H9 (cell line): ENCODE measurements around the gene NECTIN4. TPM values are rescaled to one million over a fixed set of nuclear protein-coding genes. Genes with fewer than 3 reads are reported as not detected.

Source experiments
- DNase-seq: peaks from one replicate; pipeline ENCODE4 v3.0.0-alpha.2; 2017
- H2AFZ ChIP-seq: one replicate; pipeline ENCODE4 v1.6.1; 2013; ENCODE audit warnings: mild to moderate bottlenecking, low read length, control low read depth, moderate library complexity
- H2AK5ac ChIP-seq: 2 replicates; pipeline ENCODE4 v1.6.1; 2013; ENCODE audit warnings: low read length, control low read depth, mixed read lengths; ENCODE audit not compliant: insufficient read length
- H2BK120ac ChIP-seq: one replicate; pipeline ENCODE4 v1.6.1; 2013; ENCODE audit warnings: low read depth, mild to moderate bottlenecking, low read length, control low read depth, inconsistent platforms; ENCODE audit not compliant: poor library complexity, severe bottlenecking
- H2BK12ac ChIP-seq: 2 replicates; pipeline ENCODE4 v1.6.1; 2013; ENCODE audit warnings: low read length, control low read depth, mixed read lengths, low read depth; ENCODE audit not compliant: insufficient read length
- H2BK15ac ChIP-seq: 2 replicates; pipeline ENCODE4 v1.6.1; 2013; ENCODE audit warnings: low read depth, low read length, control low read depth
- H2BK20ac ChIP-seq: one replicate; pipeline ENCODE4 v1.6.1; 2013; ENCODE audit warnings: low read depth, mild to moderate bottlenecking, low read length, control low read depth, inconsistent platforms; ENCODE audit not compliant: poor library complexity, severe bottlenecking
- H2BK5ac ChIP-seq: 2 replicates; pipeline ENCODE4 v1.6.1; 2013; ENCODE audit warnings: low read length, control low read depth, mixed read lengths; ENCODE audit not compliant: insufficient read length
- H3K14ac ChIP-seq: 2 replicates; pipeline ENCODE4 v1.6.1; 2013; ENCODE audit warnings: low read length, control low read depth; ENCODE audit not compliant: insufficient read depth
- H3K18ac ChIP-seq: 2 replicates; pipeline ENCODE4 v1.6.1; 2013; ENCODE audit warnings: low read depth, mild to moderate bottlenecking, mixed read lengths, low read length, control low read depth; ENCODE audit not compliant: insufficient read length
- H3K23ac ChIP-seq: 2 replicates; pipeline ENCODE4 v1.6.1; 2013; ENCODE audit warnings: low read length, control low read depth, mixed read lengths, low read depth; ENCODE audit not compliant: insufficient read length
- H3K23me2 ChIP-seq: 2 replicates; pipeline ENCODE4 v1.6.1; 2013; ENCODE audit warnings: low read depth, mild to moderate bottlenecking, mixed read lengths, low read length, control low read depth; ENCODE audit not compliant: insufficient read length, poor library complexity, severe bottlenecking
- H3K27ac ChIP-seq: 2 replicates; pipeline ENCODE4 v1.5.1; 2013; ENCODE audit warnings: low read length, control low read depth, mixed read lengths, low read depth; ENCODE audit not compliant: insufficient read length
- H3K27me3 ChIP-seq: 2 replicates; pipeline ENCODE4 v1.6.1; 2013; ENCODE audit warnings: low read length, control low read depth, inconsistent platforms; ENCODE audit not compliant: insufficient read depth
- H3K4ac ChIP-seq: 2 replicates; pipeline ENCODE4 v1.6.1; 2013; ENCODE audit warnings: low read depth, mild to moderate bottlenecking, control low read depth, inconsistent platforms, low read length, moderate library complexity
- H3K4me1 ChIP-seq: 2 replicates; pipeline ENCODE4 v1.6.1; 2013; ENCODE audit warnings: low read length, control low read depth, inconsistent platforms; ENCODE audit not compliant: insufficient read depth
- H3K4me2 ChIP-seq: 2 replicates; pipeline ENCODE4 v1.6.1; 2013; ENCODE audit warnings: low read length, control low read depth, mixed read lengths; ENCODE audit not compliant: insufficient read length, insufficient read depth
- H3K56ac ChIP-seq: 2 replicates; pipeline ENCODE4 v1.6.1; 2013; ENCODE audit warnings: low read depth, mild to moderate bottlenecking, mixed read lengths, low read length, control low read depth; ENCODE audit not compliant: insufficient read length
- H3K79me1 ChIP-seq: 2 replicates; pipeline ENCODE4 v1.6.1; 2013; ENCODE audit warnings: low read depth, mild to moderate bottlenecking, moderate library complexity, low read length, control low read depth, inconsistent platforms; ENCODE audit not compliant: insufficient read depth, poor library complexity, severe bottlenecking
- H3K79me2 ChIP-seq: 2 replicates; pipeline ENCODE4 v1.6.1; 2013; ENCODE audit warnings: low read length, control low read depth, inconsistent platforms; ENCODE audit not compliant: insufficient read depth
- H3K9ac ChIP-seq: 2 replicates; pipeline ENCODE4 v1.6.1; 2013; ENCODE audit warnings: low read length, control low read depth, mixed read lengths; ENCODE audit not compliant: insufficient read length; ENCODE audit errors: extremely low read depth
- H3K9me3 ChIP-seq: one replicate; pipeline ENCODE4 v1.6.1; 2013; ENCODE audit warnings: low read depth, low read length, inconsistent platforms; ENCODE audit not compliant: control insufficient read depth
- H3T11ph ChIP-seq: one replicate; pipeline ENCODE4 v1.6.1; 2013; ENCODE audit warnings: mild to moderate bottlenecking, low read length, control low read depth, inconsistent platforms
- H4K20me1 ChIP-seq: one replicate; pipeline ENCODE4 v1.6.1; 2013; ENCODE audit not compliant: control insufficient read depth, insufficient read length, insufficient read depth
- H4K5ac ChIP-seq: 2 replicates; pipeline ENCODE4 v1.6.1; 2013; ENCODE audit warnings: low read depth, mild to moderate bottlenecking, mixed read lengths, low read length, control low read depth; ENCODE audit not compliant: insufficient read length
- H4K8ac ChIP-seq: replicated peaks from 2 replicates; pipeline ENCODE4 v1.6.1; 2013; ENCODE audit warnings: low read length, control low read depth, mixed read lengths, low read depth; ENCODE audit not compliant: insufficient read length
- H4K91ac ChIP-seq: 2 replicates; pipeline ENCODE4 v1.6.1; 2013; ENCODE audit warnings: low read depth, mild to moderate bottlenecking, moderate library complexity, mixed read lengths, low read length, control low read depth; ENCODE audit not compliant: insufficient read length
- H3K27ac Mint-ChIP-seq, 3 experiments: 2 replicates in 2 of 3; 3 replicates in 1 of 3; pipeline ENCODE4 v1.8.0; 2020 to 2021; ENCODE audit warnings: mixed read lengths in 3 of 3, mild to moderate bottlenecking in 1 of 3, moderate library complexity in 1 of 3
- H3K27me3 Mint-ChIP-seq: 2 replicates; pipeline ENCODE4 v1.8.0; 2021; ENCODE audit warnings: low read depth, mild to moderate bottlenecking, moderate library complexity, mixed read lengths
- H3K36me3 Mint-ChIP-seq, 3 experiments: 2 replicates in 2 of 3; 3 replicates in 1 of 3; pipeline ENCODE4 v1.8.0; 2020 to 2021; ENCODE audit warnings: low read depth in 3 of 3, mixed read lengths in 3 of 3; ENCODE audit not compliant: insufficient read depth in 1 of 3
- H3K4me1 Mint-ChIP-seq, 2 experiments: 2 replicates each; pipeline ENCODE4 v1.8.0; 2020; ENCODE audit warnings: mixed read lengths in 2 of 2
- H3K4me3 Mint-ChIP-seq, 2 experiments: 2 replicates in 1 of 2; 3 replicates in 1 of 2; pipeline ENCODE4 v1.8.0; 2020 to 2021; ENCODE audit warnings: mild to moderate bottlenecking in 2 of 2, mixed read lengths in 2 of 2, moderate library complexity in 1 of 2
- H3K9me3 Mint-ChIP-seq, 2 experiments: 2 replicates in 1 of 2; 3 replicates in 1 of 2; pipeline ENCODE4 v1.8.0; 2020; ENCODE audit warnings: mild to moderate bottlenecking in 2 of 2, mixed read lengths in 2 of 2, moderate library complexity in 1 of 2
- CTCF ChIP-seq: fragments of 200-600 bp; sonication (generic); conservative IDR thresholded peaks from 3 replicates; pipeline ENCODE4 v1.8.0; 2021; ENCODE audit warnings: antibody characterized with exemption, mild to moderate bottlenecking
- WGBS: extraction: QIAGEN DNeasy Blood & Tissue Kit; methylation state at CpG from one replicate; pipeline ENCODE4 v1.1.7; 2013; ENCODE audit warnings: missing lambda C conversion rate, low lambda C conversion rate, mixed read lengths; ENCODE audit not compliant: insufficient read length; ENCODE audit errors: extremely low coverage; 5-methylcytosine and 5-hydroxymethylcytosine counted together
- total RNA-seq: library from RNA; stranded (reverse); gene quantifications from 2 replicates; pipeline ENCODE4 v1.2.1, GENCODE V29; 2021

The NECTIN4 gene
- total RNA-seq, 1 experiment from 2014 or later = 0.33 TPM

- Histone ChIP-seq H3K23me2 (peaks cover 8% of the 10 kb centered on the region), H3K9ac (no peak overlapping the region), H3K79me1 (no peaks in the 10 kb centered on the region), H3K4me2 (peak overlapping the region; percentile 54), H3K79me2 (peaks cover 31% of the 10 kb centered on the region), H3K56ac (no peak overlapping the region), H3T11ph (no peak overlapping the region), H2BK5ac (no peak overlapping the region), H3K27ac (no peak overlapping the region), H2BK120ac (no peak overlapping the region), H3K18ac (no peak overlapping the region), H3K14ac (no peak overlapping the region), H3K27me3 (no peaks in the 10 kb centered on the region), H2BK15ac (no peak overlapping the region), H3K23ac (no peak overlapping the region), H2AFZ (no peak overlapping the region), H2BK20ac (no peak overlapping the region), H2AK5ac (no peak overlapping the region), H3K4ac (no peak overlapping the region), H4K20me1 (no peaks in the 10 kb centered on the region), H3K9me3 (no peaks in the 10 kb centered on the region), H2BK12ac (no peak overlapping the region), H4K91ac (no peak overlapping the region), H4K5ac (no peak overlapping the region), H3K4me1 (peaks cover 12% of the 10 kb centered on the region), H4K8ac (no peak overlapping the region)
- Mint-ChIP-seq H3K27ac (peak overlapping the region; percentile 98 to 100 (median 99)), H3K9me3 (no peaks in the 10 kb centered on the region; a peak in 1 of 5 replicates), H3K36me3 (peaks cover 2 to 7% (median 4%) of the 10 kb centered on the region in 3 experiments; a peak in 3 of 7 replicates), H3K4me3 (peak overlapping the region; percentile 87 to 96), H3K27me3 (no peaks in the 10 kb centered on the region), H3K4me1 (peaks cover 43 to 52% of the 10 kb centered on the region in 2 experiments)
- TF ChIP-seq CTCF = no peak
- WGBS = no CpG with 5 or more reads among the region's 2 CpGs
- no peak for DNase-seq
Measured at GRCh38 chr1:161021970-161022353, 67.4 kb downstream of the NECTIN4 start.
